Mammary microvascular endothelial cell (primary cell): ENCODE measurements around the gene TPSD1. TPM values are rescaled to one million over a fixed set of nuclear protein-coding genes. Genes with fewer than 3 reads are reported as not detected.

Source experiments
- total RNA-seq: library from RNA; depleted of rRNA; stranded (reverse); fragments of >200 nt; gene quantifications from 2 replicates; pipeline ENCODE4 v1.2.3, GENCODE V29; 2015

The TPSD1 gene
- total RNA-seq, result not detected in 2 replicates

GRCh38 chr16:1255276-1256122 lies at the start of gene TPSD1:
Gene TPSD1 (plus strand): TSS chr16:1256069. CDS start chr16:1256281, 212 bp downstream.

GRCh38 chr16:1225051-1225451 lies 30.8 kb upstream of the TPSD1 start, which contains the start of gene TPSG1:
Gene TPSG1 (minus strand): TSS chr16:1225268. CDS start chr16:1225252, 16 bp downstream.

GRCh38 chr16:1230084-1230470 lies 25.8 kb upstream of the TPSD1 start, which contains the start of gene TPSB2:
Gene TPSB2 (minus strand): TSS chr16:1230184. CDS start chr16:1229951, 233 bp downstream.

GRCh38 chr16:1240436-1240835 lies 15.4 kb upstream of the TPSD1 start, which contains the start of gene TPSAB1:
Gene TPSAB1 (plus strand): TSS chr16:1240705. CDS start chr16:1240939, 234 bp downstream.

Other genes starting within 250 kb of the TPSD1 start
- not detected in 2 replicates for gene SSTR5, start 183.3 kb upstream of the TPSD1 start, total RNA-seq
- gene C1QTNF8, start 159.8 kb upstream of the TPSD1 start, total RNA-seq, result not detected in 2 replicates
- gene CACNA1H, start 103.0 kb upstream of the TPSD1 start, total RNA-seq, result not detected in 2 replicates
- not detected in 2 replicates for gene TPSG1, start 30.8 kb upstream of the TPSD1 start, total RNA-seq
- gene TPSB2, start 25.9 kb upstream of the TPSD1 start, total RNA-seq, result not detected in 2 replicates
- gene TPSAB1, start 15.4 kb upstream of the TPSD1 start, total RNA-seq, result not detected in 2 replicates
- 72.6 and 78.7 TPM in 2 replicates for gene UBE2I, start 53.6 kb downstream of the TPSD1 start, total RNA-seq
- gene BAIAP3, start 77.6 kb downstream of the TPSD1 start, total RNA-seq, result 0.33 and 0.54 TPM in 2 replicates
- 122 and 128 TPM in 2 replicates for gene TSR3, start 95.8 kb downstream of the TPSD1 start, total RNA-seq
- 44.8 and 46.0 TPM in 2 replicates for gene GNPTG, start 95.9 kb downstream of the TPSD1 start, total RNA-seq
- gene UNKL, start 158.6 kb downstream of the TPSD1 start, total RNA-seq, result 7.3 and 8.8 TPM in 2 replicates
- gene UQCC4, start 164.7 kb downstream of the TPSD1 start, total RNA-seq, result 18.6 and 28.3 TPM in 2 replicates
- gene PERCC1, start 175.0 kb downstream of the TPSD1 start, total RNA-seq, result not detected in 2 replicates
- 0.05 TPM in 1 of 2 replicates, not detected in the other for gene CCDC154, start 188.5 kb downstream of the TPSD1 start, total RNA-seq
- 39.7 and 45.1 TPM in 2 replicates for gene CLCN7, start 219.0 kb downstream of the TPSD1 start, total RNA-seq
- gene PTX4, start 232.9 kb downstream of the TPSD1 start, total RNA-seq, result 0.20 TPM in 1 of 2 replicates, not detected in the other
- 23.8 and 27.4 TPM in 2 replicates for gene TELO2, start 237.3 kb downstream of the TPSD1 start, total RNA-seq